OCI-LY1 (cell line): ENCODE results near the gene GNAQ.

Source experiments
- H2AFZ ChIP-seq: fragments of 200-600 bp; sonication (generic), shearing (Covaris generic); 2 replicates; pipeline ENCODE4 v1.6.0; 2014; ENCODE audit warnings: antibody characterized with exemption, mild to moderate bottlenecking, low read length
- H3F3A ChIP-seq: fragments of 200-600 bp; sonication (generic), shearing (Covaris generic); 2 replicates; pipeline ENCODE4 v1.6.0; 2014; ENCODE audit warnings: mild to moderate bottlenecking, antibody characterized with exemption, low read length, moderate library complexity; ENCODE audit not compliant: insufficient read depth
- H3K27ac ChIP-seq: fragments of 200-600 bp; sonication (generic); 2 replicates; pipeline ENCODE4 v1.5.1; 2014; ENCODE audit warnings: low read length, mixed run types, mild to moderate bottlenecking, low read depth; ENCODE audit not compliant: poor library complexity, severe bottlenecking
- H3K27me3 ChIP-seq: fragments of 200-600 bp; sonication (generic); 2 replicates; pipeline ENCODE4 v1.6.0; 2014; ENCODE audit warnings: antibody characterized with exemption, mild to moderate bottlenecking, low read length, moderate library complexity; ENCODE audit not compliant: insufficient read depth
- H3K36me3 ChIP-seq: fragments of 200-600 bp; sonication (generic); 2 replicates; pipeline ENCODE4 v1.6.1; 2014; ENCODE audit warnings: mild to moderate bottlenecking, antibody characterized with exemption, low read length, moderate library complexity, mixed read lengths; ENCODE audit not compliant: insufficient read depth
- H3K4me1 ChIP-seq: fragments of 200-600 bp; sonication (generic); 2 replicates; pipeline ENCODE4 v1.5.1; 2014; ENCODE audit warnings: mild to moderate bottlenecking, low read length, moderate library complexity; ENCODE audit not compliant: insufficient read depth, severe bottlenecking
- H3K4me2 ChIP-seq: fragments of 200-600 bp; sonication (generic), shearing (Covaris generic); 2 replicates; pipeline ENCODE4 v1.6.1; 2014; ENCODE audit warnings: low read length
- H3K4me3 ChIP-seq: fragments of 200-600 bp; sonication (generic); 2 replicates; pipeline ENCODE4 v1.5.1; 2014; ENCODE audit warnings: low read length, low read depth, mild to moderate bottlenecking, mixed read lengths; ENCODE audit not compliant: poor library complexity, severe bottlenecking
- H3K79me2 ChIP-seq: fragments of 200-600 bp; shearing (Covaris generic); 2 replicates; pipeline ENCODE4 v1.6.1; 2016; ENCODE audit warnings: mixed run types, low read length, mixed read lengths; ENCODE audit not compliant: insufficient read depth
- H3K9ac ChIP-seq: fragments of 200-600 bp; sonication (generic), shearing (Covaris generic); 2 replicates; pipeline ENCODE4 v1.6.1; 2014; ENCODE audit warnings: mild to moderate bottlenecking, low read length, mixed read lengths
- H3K9me2 ChIP-seq: fragments of 200-600 bp; sonication (generic), shearing (Covaris generic); 2 replicates; pipeline ENCODE4 v1.6.1; 2014; ENCODE audit warnings: low read depth, mild to moderate bottlenecking, low read length, mixed read lengths
- H3K9me3 ChIP-seq: fragments of 200-600 bp; shearing (Covaris generic); 2 replicates; pipeline ENCODE4 v1.6.1; 2014; ENCODE audit warnings: low read length, mixed read lengths
- H4K20me1 ChIP-seq: fragments of 200-600 bp; sonication (generic), shearing (Covaris generic); 2 replicates; pipeline ENCODE4 v1.6.0; 2016; ENCODE audit warnings: mild to moderate bottlenecking, low read length; ENCODE audit not compliant: insufficient read depth
- CTCF ChIP-seq: fragments of 200-600 bp; sonication (generic), shearing (Covaris generic); IDR thresholded peaks from 2 replicates; pipeline ENCODE4 v1.5.1; 2017; ENCODE audit warnings: mild to moderate bottlenecking, antibody characterized with exemption, low read length, moderate library complexity, mixed read lengths
- EZH2 ChIP-seq: fragments of 200-600 bp; sonication (generic), shearing (Covaris generic); IDR thresholded peaks from 2 replicates; pipeline ENCODE4 v1.8.0; 2017; ENCODE audit warnings: borderline replicate concordance, mixed run types, mild to moderate bottlenecking, antibody characterized with exemption, low read length, moderate library complexity, mixed read lengths

The GNAQ gene

GRCh38 chr9:77912895-77913693, 118.5 kb downstream of the GNAQ start:
- Histone ChIP-seq H3K9me2 (no peaks in the 10 kb centered on the region), H3K27me3 (no peaks in the 10 kb centered on the region), H3K4me2 (no peak overlapping the region), H3K9me3 (no peaks in the 10 kb centered on the region), H3K27ac (no peak overlapping the region), H4K20me1 (no peaks in the 10 kb centered on the region), H3K36me3 (no peaks in the 10 kb centered on the region), H3K4me1 (no peaks in the 10 kb centered on the region), H3K4me3 (no peak overlapping the region), H2AFZ (no peak overlapping the region), H3F3A (no peaks in the 10 kb centered on the region), H3K79me2 (no peaks in the 10 kb centered on the region), H3K9ac (no peak overlapping the region)
- TF ChIP-seq EZH2 (no peak), CTCF (no peak)

GRCh38 chr9:77911928-77912327, 119.7 kb downstream of the GNAQ start:
- no peaks in the 10 kb centered on the region for H3K9me3 ChIP-seq
- no peaks in the 10 kb centered on the region for H4K20me1 ChIP-seq
- H3K27me3 ChIP-seq, result no peaks in the 10 kb centered on the region
- H3K9me2 ChIP-seq, result no peaks in the 10 kb centered on the region
- H2AFZ ChIP-seq, result no peak overlapping the region
- H3K27ac ChIP-seq, result no peak overlapping the region
- no peaks in the 10 kb centered on the region for H3K4me1 ChIP-seq
- TF ChIP-seq CTCF (no peak), EZH2 (no peak)
- H3K9ac ChIP-seq, result no peak overlapping the region
- no peak overlapping the region for H3K4me3 ChIP-seq
- no peak overlapping the region for H3K4me2 ChIP-seq
- no peaks in the 10 kb centered on the region for H3K79me2 ChIP-seq
- H3K36me3 ChIP-seq, result no peaks in the 10 kb centered on the region
- no peaks in the 10 kb centered on the region for H3F3A ChIP-seq

GRCh38 chr9:77910194-77910621, 121.4 kb downstream of the GNAQ start:
- Histone ChIP-seq H3F3A (no peaks in the 10 kb centered on the region), H3K79me2 (no peaks in the 10 kb centered on the region), H3K4me1 (no peaks in the 10 kb centered on the region), H3K27me3 (no peaks in the 10 kb centered on the region), H3K9me3 (no peaks in the 10 kb centered on the region), H3K4me2 (no peak overlapping the region), H4K20me1 (no peaks in the 10 kb centered on the region), H3K27ac (no peak overlapping the region), H3K9ac (no peak overlapping the region), H3K4me3 (no peak overlapping the region), H3K9me2 (no peaks in the 10 kb centered on the region), H3K36me3 (no peaks in the 10 kb centered on the region), H2AFZ (no peak overlapping the region)
- TF ChIP-seq EZH2 (no peak), CTCF (no peak)
